Measurements from ENCODE around the gene SLC16A13.

The SLC16A13 gene

GRCh38 chr17:7014261-7014994, 21.4 kb upstream of the SLC16A13 start:
- peak; percentile 76 for DNase-seq (ENCODE audit: low read depth)

GRCh38 chr17:7014995-7015958, 20.5 kb upstream of the SLC16A13 start:
- no peak for DNase-seq (ENCODE audit: low read depth)

GRCh38 chr17:7016418-7016817, 19.4 kb upstream of the SLC16A13 start:
- no peak for DNase-seq (ENCODE audit: low read depth)

GRCh38 chr17:7016886-7017826, 18.7 kb upstream of the SLC16A13 start:
- DNase-seq (ENCODE audit: low read depth) = no peak

DNA sequence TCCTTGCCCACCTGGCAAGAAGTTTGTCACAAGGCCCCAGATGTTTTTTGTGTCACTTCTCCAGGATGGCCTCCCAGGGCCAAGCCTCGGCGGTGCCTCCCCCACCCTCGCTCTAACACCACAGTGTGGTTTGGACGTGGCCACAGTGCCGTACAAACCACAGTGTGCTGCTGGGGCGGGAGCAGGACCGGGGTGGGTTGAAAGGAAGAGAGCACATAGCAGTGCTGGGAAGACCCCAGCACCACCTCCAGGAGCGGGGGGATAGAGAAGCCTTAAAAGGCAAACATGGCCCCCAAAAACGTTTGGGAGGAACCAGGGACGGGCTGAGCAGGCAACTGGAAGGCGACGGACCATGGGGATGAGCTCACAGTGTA, 18.0 kb upstream of the SLC16A13 start:
- DNase-seq (ENCODE audit: low read depth) = no peak

GRCh38 chr17:7018331-7018964, 17.4 kb upstream of the SLC16A13 start:
- no peak for DNase-seq (ENCODE audit: low read depth)

- DNase-seq (ENCODE audit: low read depth) = no peak
Observed at GRCh38 chr17:7019367-7019766, 16.4 kb upstream of the SLC16A13 start.

- no peak for DNase-seq (ENCODE audit: low read depth)
Observed at GRCh38 chr17:7019839-7020519, 15.8 kb upstream of the SLC16A13 start.

GRCh38 chr17:7020894-7021664, 14.7 kb upstream of the SLC16A13 start:
- DNase-seq (ENCODE audit: low read depth) = no peak

DNA sequence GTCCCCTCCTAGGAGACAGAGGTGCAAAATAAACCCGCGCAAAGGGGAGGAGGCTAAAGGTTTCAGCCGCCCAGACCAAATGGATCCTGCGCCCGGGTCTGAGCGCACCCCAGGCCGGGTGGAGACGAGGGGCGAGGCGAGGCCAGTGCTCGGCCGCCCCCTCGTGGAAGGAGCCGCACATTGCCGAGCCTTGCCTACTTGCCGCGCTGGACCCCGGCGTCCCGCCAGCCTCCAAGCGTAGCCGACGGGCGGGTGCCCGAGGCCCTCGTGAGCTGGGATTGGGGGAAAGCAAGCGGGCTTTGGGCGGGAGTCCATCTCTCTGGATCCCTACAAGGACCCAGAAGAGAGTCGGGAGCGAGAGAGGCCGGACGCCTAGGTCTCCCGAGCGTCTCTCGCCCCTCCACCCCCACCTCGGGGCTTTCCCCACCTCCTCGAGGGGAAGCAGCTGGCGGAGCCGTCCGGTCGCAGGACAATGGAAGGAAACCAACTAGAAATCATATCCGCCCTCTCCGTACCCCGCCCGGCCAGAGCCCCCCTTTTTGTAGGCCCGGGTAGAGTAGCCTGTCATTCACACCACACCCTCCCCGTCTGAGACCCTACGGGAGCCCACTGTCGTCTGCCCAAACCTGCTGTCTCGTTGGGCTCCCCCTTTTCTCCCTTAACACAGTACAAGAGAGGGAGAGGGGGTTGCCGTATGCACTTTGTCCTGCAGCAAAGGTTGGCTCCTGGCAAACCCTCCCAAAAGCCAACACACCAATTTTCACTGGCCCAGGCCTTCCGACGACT, 13.6 kb upstream of the SLC16A13 start:
- no peak for DNase-seq (ENCODE audit: low read depth)

- no peak for DNase-seq (ENCODE audit: low read depth)
Observed at GRCh38 chr17:7022781-7023571, 12.8 kb upstream of the SLC16A13 start, which contains the start of gene BCL6B. Gene BCL6B, plus strand, starts transcription at chr17:7023050. Its CDS starts 622 bp downstream, at chr17:7023672.

GRCh38 chr17:7023576-7024401, 12.0 kb upstream of the SLC16A13 start:
- no peak for DNase-seq (ENCODE audit: low read depth)

GRCh38 chr17:7024402-7024785, 11.4 kb upstream of the SLC16A13 start:
- no peak for DNase-seq (ENCODE audit: low read depth)

DNA sequence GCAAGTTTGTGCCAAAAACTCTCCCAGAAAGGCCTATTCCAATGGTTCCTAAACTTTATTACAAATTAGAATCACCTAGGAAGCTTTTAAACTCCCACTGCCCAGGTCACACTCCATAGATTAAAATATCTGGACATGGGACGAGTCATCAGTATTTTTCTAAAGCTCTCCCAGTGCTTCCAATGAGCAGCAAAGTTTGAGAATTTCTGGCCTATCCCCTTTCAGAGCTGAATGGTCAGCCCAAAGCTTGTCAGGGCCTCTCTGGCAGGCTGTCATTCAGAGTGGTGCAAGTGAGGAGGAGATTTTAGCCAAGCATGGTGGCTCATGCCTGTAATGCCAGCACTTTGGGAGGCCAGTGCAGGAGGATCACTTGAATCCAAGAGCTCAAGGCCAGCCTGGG, 10.6 kb upstream of the SLC16A13 start:
- no peak for DNase-seq (ENCODE audit: low read depth)

- DNase-seq (ENCODE audit: low read depth) = no peak
Observed at GRCh38 chr17:7026471-7027115, 9.2 kb upstream of the SLC16A13 start.

GRCh38 chr17:7027335-7027734, 8.5 kb upstream of the SLC16A13 start:
- DNase-seq (ENCODE audit: low read depth) = no peak

GRCh38 chr17:7029096-7029495, 6.7 kb upstream of the SLC16A13 start:
- DNase-seq (ENCODE audit: low read depth) = no peak
